Esophagus squamous epithelium (tissue), 5 donors: ENCODE results near the gene PSG3. TPM values are rescaled to one million over a fixed set of nuclear protein-coding genes. Genes with fewer than 3 reads are reported as not detected.
"Not testable (repeated sequence)": the region's sequence is repeated elsewhere in the genome, so short reads cannot be mapped to it uniquely, and the experiment has no call there.

ENCODE experiments used
- DNase-seq: peaks from one replicate; lab custom pipeline; 2025; lab: John Stamatoyannopoulos, UW
- H3K27ac ChIP-seq, 4 donors: fragments of 200-600 bp; sonication (generic); one replicate each; pipeline ENCODE4 v1.5.1; 2016 to 2019; ENCODE audit warnings: mild to moderate bottlenecking in 1 of 4
- H3K27me3 ChIP-seq, 4 donors: fragments of 200-600 bp; sonication (generic); 1 replicate in 3 of 4; 2 replicates in 1 of 4; pipeline versions ENCODE4 v1.5.1 to v1.6.0; 2017 to 2021; ENCODE audit warnings: antibody characterized with exemption in 1 of 4
- H3K36me3 ChIP-seq, 3 donors: fragments of 200-600 bp; sonication (generic); one replicate each; pipeline ENCODE4 v1.5.1; 2016 to 2019
- H3K4me1 ChIP-seq, 3 donors: fragments of 200-600 bp; sonication (generic); one replicate each; pipeline ENCODE4 v1.5.1; 2017 to 2019
- H3K4me3 ChIP-seq, 4 donors: fragments of 200-600 bp; sonication (generic); 1 replicate in 3 of 4; 2 replicates in 1 of 4; pipeline ENCODE4 v1.5.1; 2016 to 2019; ENCODE audit warnings: mild to moderate bottlenecking in 2 of 4, moderate library complexity in 1 of 4
- H3K9me3 ChIP-seq, 3 donors: fragments of 200-600 bp; sonication (generic); one replicate each; pipeline ENCODE4 v1.5.1; 2016 to 2019
- CTCF ChIP-seq, 6 experiments: fragments of 450-650 bp in 4 of 6; fragments of 200-600 bp in 2 of 6; sonication (generic) in 2 of 6; IDR thresholded peaks; one replicate each; pipeline ENCODE4 v1.5.1; 2016 to 2019; ENCODE audit warnings: antibody characterized with exemption in 6 of 6, mild to moderate bottlenecking in 4 of 6, moderate library complexity in 4 of 6
- WGBS, 2 donors: methylation state at CpG; one replicate each; pipeline ENCODE4 v1.1.5; 2018; 5-methylcytosine and 5-hydroxymethylcytosine counted together
- intact Hi-C: fragments of 100-400 bp; cut with DNase I; formaldehyde crosslinking; loops from one replicate; pipeline ENCODE4 v1.15.0; 2022
- total RNA-seq, 4 donors: library from RNA; depleted of rRNA; stranded (reverse); fragments of >200 nt; gene quantifications; one replicate each; pipeline ENCODE4 v1.1.0, GENCODE V29; 2016
- donor health status: DM: yes; HTN: yes; CAD: no.

The PSG3 gene
- total RNA-seq: not detected

GRCh38 chr19:42740381-42740780 lies at the start of gene PSG3:
Gene PSG3, minus strand, starts transcription at chr19:42740481. Its CDS starts 97 bp downstream, at chr19:42740384.
- DNase-seq, H3K9me3 ChIP-seq, H3K4me1 ChIP-seq, intact Hi-C loops, H3K4me3 ChIP-seq, H3K36me3 ChIP-seq, H3K27ac ChIP-seq: not testable (repeated sequence)
- WGBS, 2 donors: 67 to 84% methylated on average over 4 of the region's 4 CpGs
- peaks cover 0 to 14% (median 0%) of the 10 kb centered on the region in 4 donors for H3K27me3 ChIP-seq

- H3K36me3 ChIP-seq, H3K27ac ChIP-seq, intact Hi-C loops, H3K27me3 ChIP-seq, H3K9me3 ChIP-seq, H3K4me3 ChIP-seq, H3K4me1 ChIP-seq, DNase-seq: not testable (repeated sequence)
- 89 to 100% methylated on average over 2 of the region's 2 CpGs for WGBS, 2 donors
These were observed 48.5 kb upstream of the PSG3 start for GRCh38 chr19:42788766-42789165.

- H3K36me3 ChIP-seq, H3K27me3 ChIP-seq, H3K9me3 ChIP-seq, DNase-seq, intact Hi-C loops, H3K4me1 ChIP-seq, H3K4me3 ChIP-seq, H3K27ac ChIP-seq: not testable (repeated sequence)
- WGBS, 2 donors: 73 to 94% methylated on average over 2 of the region's 2 CpGs
These were observed 47.5 kb upstream of the PSG3 start for GRCh38 chr19:42787766-42788165.

GRCh38 chr19:42776750-42777612 lies 36.7 kb upstream of the PSG3 start:
- H3K27ac ChIP-seq, H3K36me3 ChIP-seq, H3K9me3 ChIP-seq, H3K4me1 ChIP-seq, DNase-seq, intact Hi-C loops, H3K4me3 ChIP-seq: not testable (repeated sequence)
- peaks cover 0 to 15% (median 0%) of the 10 kb centered on the region in 4 donors for H3K27me3 ChIP-seq
- 22 to 26% methylated on average over 11 to 12 of the region's 12 CpGs for WGBS, 2 donors
- peak; percentile 21 to 70 (median 60) for TF ChIP-seq CTCF (IDR thresholded peaks at IDR 0.05)

- H3K27me3 ChIP-seq, intact Hi-C loops, H3K9me3 ChIP-seq, DNase-seq, H3K4me1 ChIP-seq, H3K4me3 ChIP-seq, H3K36me3 ChIP-seq, H3K27ac ChIP-seq: not testable (repeated sequence)
- 71 to 80% methylated on average over 6 to 17 of the region's 21 CpGs for WGBS, 2 donors
These were observed 34.4 kb upstream of the PSG3 start for GRCh38 chr19:42774510-42775158.

- H3K36me3 ChIP-seq, H3K4me3 ChIP-seq, DNase-seq, H3K27me3 ChIP-seq, H3K27ac ChIP-seq, H3K4me1 ChIP-seq, intact Hi-C loops, H3K9me3 ChIP-seq: not testable (repeated sequence)
- WGBS, 2 donors: 55 to 59% methylated on average over 5 to 7 of the region's 8 CpGs
- TF ChIP-seq CTCF (IDR thresholded peaks at IDR 0.05): peak in 4 of 6 experiments; percentile 6 to 58 (median 32)
These were observed 27.0 kb upstream of the PSG3 start for GRCh38 chr19:42767319-42767718.

- WGBS, 2 donors: 78 to 82% methylated on average over 6 to 7 of the region's 12 CpGs
- H3K27ac ChIP-seq, H3K36me3 ChIP-seq, intact Hi-C loops, H3K4me3 ChIP-seq, H3K4me1 ChIP-seq, DNase-seq, H3K27me3 ChIP-seq, H3K9me3 ChIP-seq: not testable (repeated sequence)
These were observed 26.6 kb upstream of the PSG3 start for GRCh38 chr19:42766871-42767270.
